ENCODE data around the gene NCOA7.

GRCh38 chr6:125753218-125753936 lies 37.4 kb upstream of the NCOA7 start:
- TF ChIP-seq POLR2AphosphoS5 (IDR thresholded peaks at IDR 0.05) (no peak), EP300 (IDR thresholded peaks at IDR 0.05; ENCODE audit: low read depth) (no peak), CTCF (IDR thresholded peaks at IDR 0.05) (peak in 4 of 5 experiments; percentile 18 to 38 (median 32)), POLR2A (IDR thresholded peaks at IDR 0.05) (no peak)
